Common myeloid progenitor, CD34-positive (primary cell): ENCODE measurements around the gene IER5.

Experiments used
- CTCF ChIA-PET: fragments of 350-600 bp; sonication (Branson Sonifier 250); formaldehyde crosslinking; loops from one replicate; lab custom pipeline; 2021; ENCODE audit warnings: antibody characterized with exemption; lab: Charles Lee
- POLR2A ChIA-PET: fragments of 350-600 bp; sonication (Branson Sonifier 250); formaldehyde crosslinking; loops from one replicate; lab custom pipeline; 2021; ENCODE audit warnings: antibody characterized with exemption; lab: Charles Lee
- DNase-seq, 3 donors: peaks; one replicate each; pipeline versions ENCODE4 v3.0.0 to v3.0.0-alpha.2; 2013
- H3K27ac ChIP-seq, 2 experiments: 1 replicate in 1 of 2; 2 replicates in 1 of 2; pipeline ENCODE4 v1.7.0; 2013; ENCODE audit warnings: inconsistent platforms in 2 of 2, low read length in 2 of 2, mild to moderate bottlenecking in 2 of 2, low read depth in 1 of 2, moderate library complexity in 1 of 2; ENCODE audit not compliant: severe bottlenecking in 2 of 2, insufficient read depth in 1 of 2, poor library complexity in 1 of 2
- H3K27me3 ChIP-seq, 5 experiments: replicated peaks in 2 of 5; 1 replicate in 3 of 5; 2 replicates in 2 of 5; pipeline versions ENCODE4 v1.6.1 to v1.7.0; 2013; ENCODE audit warnings: low read length in 4 of 5, mild to moderate bottlenecking in 2 of 5, moderate library complexity in 2 of 5, inconsistent platforms in 1 of 5; ENCODE audit not compliant: insufficient read depth in 5 of 5, control insufficient read depth in 4 of 5
- H3K36me3 ChIP-seq, 4 experiments: 1 replicate in 2 of 4; 2 replicates in 2 of 4; pipeline versions ENCODE4 v1.6.1 to v1.7.0; 2013; ENCODE audit warnings: low read length in 3 of 4, control low read depth in 1 of 4, mild to moderate bottlenecking in 1 of 4; ENCODE audit not compliant: control insufficient read depth in 4 of 4, insufficient read depth in 4 of 4
- H3K4me1 ChIP-seq, 4 experiments: 1 replicate in 3 of 4; 2 replicates in 1 of 4; pipeline versions ENCODE4 v1.6.1 to v1.7.1; 2013; ENCODE audit warnings: low read length in 3 of 4, mild to moderate bottlenecking in 3 of 4, control low read depth in 1 of 4, inconsistent platforms in 1 of 4, moderate library complexity in 1 of 4; ENCODE audit not compliant: control insufficient read depth in 4 of 4, insufficient read depth in 4 of 4; ENCODE audit errors: control extremely low read depth in 1 of 4
- H3K4me3 ChIP-seq, 7 experiments: 1 replicate in 4 of 7; 2 replicates in 3 of 7; pipeline versions ENCODE4 v1.5.1 to v1.7.0; 2013; ENCODE audit warnings: mild to moderate bottlenecking in 7 of 7, low read length in 6 of 7, moderate library complexity in 6 of 7, inconsistent platforms in 2 of 7, low read depth in 2 of 7, control low read depth in 1 of 7; ENCODE audit not compliant: insufficient read depth in 4 of 7, control insufficient read depth in 1 of 7; ENCODE audit errors: extremely low read depth in 1 of 7
- H3K9me3 ChIP-seq, 5 experiments: 1 replicate in 4 of 5; 2 replicates in 1 of 5; pipeline versions ENCODE4 v1.6.1 to v1.7.1; 2013; ENCODE audit warnings: low read length in 4 of 5, mild to moderate bottlenecking in 2 of 5, inconsistent platforms in 1 of 5, low read depth in 1 of 5, moderate library complexity in 1 of 5; ENCODE audit not compliant: control insufficient read depth in 4 of 5, insufficient read depth in 2 of 5; ENCODE audit errors: control extremely low read depth in 1 of 5
- WGBS: methylation state at CpG from one replicate; pipeline ENCODE4 v1.1.5; 2013; ENCODE audit not compliant: insufficient coverage; 5-methylcytosine and 5-hydroxymethylcytosine counted together

Gene IER5

DNA sequence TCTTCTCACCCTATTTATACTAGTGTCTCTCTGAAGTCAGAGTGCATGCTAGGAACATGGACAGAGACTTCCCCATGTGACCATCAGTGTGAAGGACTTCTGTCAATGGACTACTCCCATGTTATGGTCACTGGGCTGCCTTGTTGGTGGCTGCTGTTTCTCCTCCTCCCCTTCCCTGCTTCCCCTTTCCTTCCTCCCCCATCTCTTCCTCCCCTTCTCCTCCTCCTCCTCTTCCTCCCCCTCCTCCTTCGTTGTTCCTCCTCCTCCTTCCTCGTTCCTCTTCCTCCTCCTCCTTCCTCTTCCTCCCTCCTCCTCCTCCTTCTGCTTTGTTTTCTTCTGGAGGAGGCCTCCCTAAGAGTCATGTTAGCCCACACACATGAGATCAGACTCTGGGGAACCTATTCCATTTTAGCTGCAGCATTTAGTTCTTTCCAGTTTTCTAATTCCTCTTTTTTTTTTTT is 35.8 kb downstream of the IER5 start:
- Histone ChIP-seq H3K9me3 (no peaks in the 10 kb centered on the region), H3K27me3 (no peaks in the 10 kb centered on the region), H3K27ac (no peak overlapping the region), H3K36me3 (no peaks in the 10 kb centered on the region), H3K4me1 (peaks cover 5 to 44% (median 20%) of the 10 kb centered on the region in 4 experiments), H3K4me3 (no peak overlapping the region)
- peak in 1 of 3 donors; percentile 40 for DNase-seq
- CTCF ChIA-PET = interaction anchor here (0.7 to 2.0 kb wide), 3 partner anchors 10 to 24 kb away, joined by 3 to 6 read pairs (median 3); no protein-coding TSS in a partner anchor
- 0% methylated on average over 2 of the region's 2 CpGs for WGBS
- POLR2A ChIA-PET = no interaction called here

DNA sequence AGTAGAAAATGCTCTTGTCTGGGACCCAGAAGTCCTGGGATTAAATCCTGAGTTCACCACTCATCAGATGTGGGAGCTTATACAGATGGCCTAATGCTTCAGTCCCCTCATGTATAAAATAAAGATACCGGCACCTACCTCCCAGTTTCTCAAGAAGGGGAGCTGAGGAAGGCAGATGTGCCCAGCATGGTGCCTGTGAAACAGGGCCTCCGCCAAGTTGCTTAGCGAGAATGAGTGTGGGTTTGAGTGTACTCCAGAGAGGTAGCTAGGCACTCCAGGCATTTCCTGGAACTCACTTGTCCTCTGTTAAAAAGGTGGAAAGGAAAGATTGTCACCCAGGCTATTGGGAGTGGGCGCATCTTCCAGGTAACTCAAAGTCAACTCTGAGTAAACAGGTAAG is 37.8 kb downstream of the IER5 start:
- Histone ChIP-seq H3K9me3 (no peaks in the 10 kb centered on the region), H3K4me1 (peaks cover 9 to 63% (median 39%) of the 10 kb centered on the region in 4 experiments), H3K27ac (no peak overlapping the region), H3K36me3 (no peaks in the 10 kb centered on the region), H3K4me3 (no peak overlapping the region), H3K27me3 (no peaks in the 10 kb centered on the region)
- no peak for DNase-seq
- POLR2A ChIA-PET = interaction anchor here (1.3 kb wide), 1 partner anchor 22 kb away, joined by 3 read pairs; no protein-coding TSS in a partner anchor
- CTCF ChIA-PET = interaction anchor here (1.3 to 4.9 kb wide), 3 partner anchors 9 to 14 kb away, joined by 4 to 38 read pairs (median 9); no protein-coding TSS in a partner anchor
- WGBS = 89% methylated on average over 4 of the region's 4 CpGs

GRCh38 chr1:181126871-181127587 is 38.5 kb downstream of the IER5 start:
- H3K9me3 ChIP-seq = no peaks in the 10 kb centered on the region
- H3K4me1 ChIP-seq = peaks cover 9 to 70% (median 46%) of the 10 kb centered on the region in 4 experiments
- ChIA-PET POLR2A (interaction anchor here (1.3 kb wide), 1 partner anchor 21 kb away, joined by 3 read pairs; no protein-coding TSS in a partner anchor), CTCF (interaction anchor here (0.7 to 4.9 kb wide), 8 partner anchors 9 to 36 kb away, joined by 3 to 38 read pairs (median 6); no protein-coding TSS in a partner anchor)
- no peak for DNase-seq
- no peaks in the 10 kb centered on the region for H3K27me3 ChIP-seq
- H3K27ac ChIP-seq = no peak overlapping the region
- no peak overlapping the region for H3K4me3 ChIP-seq
- no peaks in the 10 kb centered on the region for H3K36me3 ChIP-seq
- WGBS = 89% methylated on average over 10 of the region's 10 CpGs

GRCh38 chr1:181127898-181128453 is 39.5 kb downstream of the IER5 start:
- WGBS = 83% methylated on average over 2 of the region's 5 CpGs
- ChIA-PET POLR2A (interaction anchor here (0.9 to 2.2 kb wide), 4 partner anchors 13 to 38 kb away, joined by 5 to 13 read pairs (median 8); no protein-coding TSS in a partner anchor), CTCF (interaction anchor here (0.7 to 4.9 kb wide), 10 partner anchors 11 to 90 kb away, joined by 3 to 38 read pairs (median 6); no protein-coding TSS in a partner anchor)
- Histone ChIP-seq H3K27ac (no peak overlapping the region), H3K27me3 (no peaks in the 10 kb centered on the region), H3K36me3 (no peaks in the 10 kb centered on the region), H3K4me1 (peaks cover 9 to 74% (median 49%) of the 10 kb centered on the region in 4 experiments), H3K4me3 (peak overlapping the region in 3 of 7 experiments; percentile 21 to 48 (median 39)), H3K9me3 (no peaks in the 10 kb centered on the region)
- DNase-seq = peak in 2 of 3 donors; percentile 56 to 64

DNA sequence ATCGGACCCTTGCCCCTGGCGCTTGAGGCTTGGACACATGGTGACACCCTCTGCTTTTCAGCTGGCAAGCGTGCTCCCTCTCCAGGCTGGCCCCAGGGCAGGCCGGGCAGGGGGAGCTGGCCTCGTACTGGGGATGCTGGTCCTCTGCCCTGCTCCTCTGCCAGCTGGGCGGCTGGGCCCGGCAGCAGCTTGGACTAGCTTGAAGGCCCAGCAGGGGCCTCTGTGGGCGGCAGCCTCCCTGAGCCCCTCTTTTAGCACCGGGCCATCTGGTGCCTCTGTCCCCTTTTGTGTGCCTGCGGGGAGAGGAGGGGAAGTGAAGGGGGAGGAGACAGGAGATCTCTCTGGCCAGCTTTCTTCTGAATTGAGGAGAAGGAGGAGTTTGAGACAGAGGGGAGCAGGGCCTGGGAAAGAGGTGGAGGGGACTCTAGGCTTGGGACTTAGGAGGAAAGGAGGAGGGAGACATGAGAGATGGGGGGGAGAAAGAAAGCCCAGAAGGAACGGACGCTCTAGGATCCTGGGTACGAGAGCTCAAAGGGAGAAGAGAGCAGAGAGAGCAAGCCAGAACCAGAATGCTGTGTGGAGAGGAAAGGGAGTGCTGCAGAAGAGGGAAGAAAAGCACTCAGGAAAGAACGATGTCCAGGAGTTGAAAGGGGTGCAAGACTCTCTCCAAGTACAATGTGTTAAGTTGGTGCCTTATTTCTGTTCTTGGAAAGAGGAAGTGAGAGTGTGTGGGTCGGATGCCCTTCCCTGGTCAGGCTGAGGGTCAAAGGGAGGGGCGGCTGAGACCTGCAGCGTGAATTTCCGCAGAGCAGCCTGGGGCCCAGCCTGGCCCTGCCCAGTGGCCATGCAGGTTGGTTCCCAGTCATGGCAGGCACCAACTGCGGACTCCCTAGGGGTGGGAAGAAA is 40.3 kb downstream of the IER5 start:
- Histone ChIP-seq H3K9me3 (no peaks in the 10 kb centered on the region), H3K4me1 (peaks cover 12 to 82% (median 53%) of the 10 kb centered on the region in 4 experiments), H3K27me3 (no peaks in the 10 kb centered on the region), H3K27ac (peak overlapping the region in 1 of 2 experiments; percentile 28), H3K4me3 (peak overlapping the region in 5 of 7 experiments; percentile 21 to 48 (median 38)), H3K36me3 (no peaks in the 10 kb centered on the region)
- POLR2A ChIA-PET = interaction anchor here (0.9 to 2.2 kb wide), 5 partner anchors 12 to 39 kb away, joined by 3 to 13 read pairs (median 5); no protein-coding TSS in a partner anchor
- DNase-seq = peak in 2 of 3 donors; percentile 61 to 72
- WGBS = 6% methylated on average over 16 of the region's 19 CpGs
- CTCF ChIA-PET = interaction anchor here (1.0 to 4.9 kb wide), 9 partner anchors 9 to 91 kb away, joined by 3 to 38 read pairs (median 6); no protein-coding TSS in a partner anchor
